WTC11 (cell line): ENCODE measurements around the gene CERS5. TPM values are rescaled to one million over a fixed set of nuclear protein-coding genes. Genes with fewer than 3 reads are reported as not detected.

Experiments used
- ATAC-seq: fragments of 200-7000 bp; cut with Tn5 transposase; 2 replicates; pipeline ENCODE4 v1.10.0; 2021; ENCODE audit warnings: mild to moderate bottlenecking, moderate library complexity
- CTCF ChIA-PET: fragments of 300-600 bp; sonication (Branson Sonifier 250); formaldehyde crosslinking; loops from one replicate; lab custom pipeline; 2021; ENCODE audit warnings: antibody characterized with exemption; lab: Charles Lee
- POLR2A ChIA-PET: fragments of 350-600 bp; sonication (Branson Sonifier 250); formaldehyde crosslinking; loops from one replicate; lab custom pipeline; 2021; ENCODE audit warnings: antibody characterized with exemption; lab: Charles Lee
- DNase-seq: peaks from one replicate; pipeline ENCODE4 v3.0.0; 2021; ENCODE audit warnings: low spot score
- H3K27ac Mint-ChIP-seq: 2 replicates; pipeline ENCODE4 v1.8.0; 2021; ENCODE audit warnings: mixed read lengths
- H3K27me3 Mint-ChIP-seq: 2 replicates; pipeline ENCODE4 v1.8.0; 2021; ENCODE audit warnings: low read depth, mild to moderate bottlenecking, moderate library complexity, mixed read lengths
- H3K36me3 Mint-ChIP-seq: 2 replicates; pipeline ENCODE4 v1.8.0; 2021; ENCODE audit warnings: mixed read lengths
- H3K4me1 Mint-ChIP-seq: 2 replicates; pipeline ENCODE4 v1.8.0; 2022; ENCODE audit warnings: mixed read lengths
- H3K4me3 Mint-ChIP-seq: 2 replicates; pipeline ENCODE4 v1.8.0; 2021; ENCODE audit warnings: mild to moderate bottlenecking, moderate library complexity, mixed read lengths
- H3K9me3 Mint-ChIP-seq: 2 replicates; pipeline ENCODE4 v1.8.0; 2021; ENCODE audit warnings: mixed read lengths
- AR ChIP-seq: fragments of 250-450 bp; sonication (Bioruptor Pico); IDR thresholded peaks from 2 replicates; pipeline ENCODE4 v1.9.0; 2021; ENCODE audit warnings: mild to moderate bottlenecking
- CBFB ChIP-seq: sonication (generic); formaldehyde crosslinking; IDR thresholded peaks from 2 replicates; pipeline ENCODE4 v1.8.1; 2022; ENCODE audit warnings: mild to moderate bottlenecking, low read depth, missing genetic modification reagents
- E2F1 ChIP-seq: sonication (generic); formaldehyde crosslinking; IDR thresholded peaks from 2 replicates; pipeline ENCODE4 v1.8.0; 2022; ENCODE audit warnings: mild to moderate bottlenecking, missing genetic modification reagents
- ETV6 ChIP-seq: sonication (generic); formaldehyde crosslinking; IDR thresholded peaks from 2 replicates; pipeline ENCODE4 v1.8.1; 2022; ENCODE audit warnings: mild to moderate bottlenecking, missing genetic modification reagents
- GRHL2 ChIP-seq: fragments of 250-450 bp; sonication (Bioruptor Pico); IDR thresholded peaks from 2 replicates; pipeline ENCODE4 v1.8.0; 2022; ENCODE audit warnings: mild to moderate bottlenecking, moderate library complexity; ENCODE audit not compliant: insufficient replicate concordance, severe bottlenecking
- MYBL2 ChIP-seq: sonication (generic); formaldehyde crosslinking; IDR thresholded peaks from 2 replicates; pipeline ENCODE4 v1.8.1; 2023; ENCODE audit warnings: mild to moderate bottlenecking, moderate library complexity, missing genetic modification reagents
- SMAD3 ChIP-seq: sonication (generic); formaldehyde crosslinking; IDR thresholded peaks from 2 replicates; pipeline ENCODE4 v1.8.0; 2022; ENCODE audit warnings: missing genetic modification reagents, mild to moderate bottlenecking, borderline replicate concordance
- ZNF138 ChIP-seq: sonication (generic); formaldehyde crosslinking; conservative IDR thresholded peaks from 2 replicates; pipeline ENCODE4 v1.8.1; 2022; ENCODE audit warnings: mild to moderate bottlenecking, moderate library complexity, missing genetic modification reagents
- ZNF232 ChIP-seq: sonication (generic); formaldehyde crosslinking; IDR thresholded peaks from 2 replicates; pipeline ENCODE4 v1.8.0; 2022; ENCODE audit warnings: mild to moderate bottlenecking, missing genetic modification reagents
- ZNF317 ChIP-seq: sonication (generic); formaldehyde crosslinking; IDR thresholded peaks from 2 replicates; pipeline ENCODE4 v1.8.1; 2023; ENCODE audit warnings: low read depth, mild to moderate bottlenecking, moderate library complexity, missing genetic modification reagents, borderline replicate concordance
- total RNA-seq: library from RNA; stranded (reverse); gene quantifications from 3 replicates; pipeline ENCODE4 v1.2.3, GENCODE V29; 2021
- TF ChIP-seq, protein P1 (sequence below): sonication (generic); formaldehyde crosslinking; conservative IDR thresholded peaks from 2 replicates; pipeline ENCODE4 v1.8.1; 2023; ENCODE audit warnings: mild to moderate bottlenecking, low read depth, missing genetic modification reagents, moderate library complexity
- TF ChIP-seq, protein P2 (sequence below): fragments of 250-450 bp; sonication (Bioruptor Pico); IDR thresholded peaks from 2 replicates; pipeline ENCODE4 v1.9.0; 2021; ENCODE audit warnings: moderate library complexity, mild to moderate bottlenecking, inconsistent platforms, borderline replicate concordance
- TF ChIP-seq, protein P3 (sequence below): fragments of 250-450 bp; sonication (Bioruptor Pico); IDR thresholded peaks from 2 replicates; pipeline ENCODE4 v2.1.2; 2022; ENCODE audit warnings: mild to moderate bottlenecking, moderate library complexity
- TF ChIP-seq, protein P4 (sequence below): sonication (generic); formaldehyde crosslinking; IDR thresholded peaks from 2 replicates; pipeline ENCODE4 v1.8.1; 2022; ENCODE audit warnings: low read depth, missing genetic modification reagents, borderline replicate concordance
- TF ChIP-seq, protein P5 (sequence below): sonication (generic); formaldehyde crosslinking; IDR thresholded peaks from 2 replicates; pipeline ENCODE4 v1.8.0; 2023; ENCODE audit warnings: missing genetic modification reagents, mild to moderate bottlenecking, borderline replicate concordance

CERS5 gene
- total RNA-seq, 1 experiment from 2014 or later: 55.8 TPM

GRCh38 chr12:50120521-50120920, 46.6 kb downstream of the CERS5 start (continued):
- TF ChIP-seq, protein P1, sequence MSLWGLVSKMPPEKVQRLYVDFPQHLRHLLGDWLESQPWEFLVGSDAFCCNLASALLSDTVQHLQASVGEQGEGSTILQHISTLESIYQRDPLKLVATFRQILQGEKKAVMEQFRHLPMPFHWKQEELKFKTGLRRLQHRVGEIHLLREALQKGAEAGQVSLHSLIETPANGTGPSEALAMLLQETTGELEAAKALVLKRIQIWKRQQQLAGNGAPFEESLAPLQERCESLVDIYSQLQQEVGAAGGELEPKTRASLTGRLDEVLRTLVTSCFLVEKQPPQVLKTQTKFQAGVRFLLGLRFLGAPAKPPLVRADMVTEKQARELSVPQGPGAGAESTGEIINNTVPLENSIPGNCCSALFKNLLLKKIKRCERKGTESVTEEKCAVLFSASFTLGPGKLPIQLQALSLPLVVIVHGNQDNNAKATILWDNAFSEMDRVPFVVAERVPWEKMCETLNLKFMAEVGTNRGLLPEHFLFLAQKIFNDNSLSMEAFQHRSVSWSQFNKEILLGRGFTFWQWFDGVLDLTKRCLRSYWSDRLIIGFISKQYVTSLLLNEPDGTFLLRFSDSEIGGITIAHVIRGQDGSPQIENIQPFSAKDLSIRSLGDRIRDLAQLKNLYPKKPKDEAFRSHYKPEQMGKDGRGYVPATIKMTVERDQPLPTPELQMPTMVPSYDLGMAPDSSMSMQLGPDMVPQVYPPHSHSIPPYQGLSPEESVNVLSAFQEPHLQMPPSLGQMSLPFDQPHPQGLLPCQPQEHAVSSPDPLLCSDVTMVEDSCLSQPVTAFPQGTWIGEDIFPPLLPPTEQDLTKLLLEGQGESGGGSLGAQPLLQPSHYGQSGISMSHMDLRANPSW (CRISPR knock-in tag): no peak

- Mint-ChIP-seq H3K27me3 (no peaks in the 10 kb centered on the region), H3K36me3 (no peaks in the 10 kb centered on the region), H3K9me3 (no peaks in the 10 kb centered on the region), H3K4me3 (no peak overlapping the region), H3K4me1 (no peaks in the 10 kb centered on the region; the same call in 1 of the 2 replicates), H3K27ac (no peak overlapping the region)
- TF ChIP-seq MYBL2 (CRISPR knock-in tag): no peak
- TF ChIP-seq, protein P2, sequence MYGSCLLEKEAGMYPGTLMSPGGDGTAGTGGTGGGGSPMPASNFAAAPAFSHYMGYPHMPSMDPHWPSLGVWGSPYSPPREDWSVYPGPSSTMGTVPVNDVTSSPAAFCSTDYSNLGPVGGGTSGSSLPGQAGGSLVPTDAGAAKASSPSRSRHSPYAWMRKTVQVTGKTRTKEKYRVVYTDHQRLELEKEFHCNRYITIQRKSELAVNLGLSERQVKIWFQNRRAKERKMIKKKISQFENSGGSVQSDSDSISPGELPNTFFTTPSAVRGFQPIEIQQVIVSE: no peak
- no peak for TF ChIP-seq ZNF232 (CRISPR knock-in tag)
- no peak for TF ChIP-seq CBFB
- TF ChIP-seq SMAD3 (CRISPR knock-in tag): no peak
- TF ChIP-seq, protein P3, sequence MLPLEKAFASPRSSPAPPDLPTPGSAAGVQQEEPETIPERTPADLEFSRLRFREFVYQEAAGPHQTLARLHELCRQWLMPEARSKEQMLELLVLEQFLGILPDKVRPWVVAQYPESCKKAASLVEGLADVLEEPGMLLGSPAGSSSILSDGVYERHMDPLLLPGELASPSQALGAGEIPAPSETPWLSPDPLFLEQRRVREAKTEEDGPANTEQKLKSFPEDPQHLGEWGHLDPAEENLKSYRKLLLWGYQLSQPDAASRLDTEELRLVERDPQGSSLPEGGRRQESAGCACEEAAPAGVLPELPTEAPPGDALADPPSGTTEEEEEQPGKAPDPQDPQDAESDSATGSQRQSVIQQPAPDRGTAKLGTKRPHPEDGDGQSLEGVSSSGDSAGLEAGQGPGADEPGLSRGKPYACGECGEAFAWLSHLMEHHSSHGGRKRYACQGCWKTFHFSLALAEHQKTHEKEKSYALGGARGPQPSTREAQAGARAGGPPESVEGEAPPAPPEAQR (CRISPR knock-in tag): no peak
- no peak for TF ChIP-seq E2F1 (CRISPR knock-in tag)
- no peak for TF ChIP-seq ZNF138
- no peak for TF ChIP-seq ZNF317 (CRISPR knock-in tag)
- no peak for TF ChIP-seq AR (CRISPR knock-in tag)
- TF ChIP-seq, protein P4, sequence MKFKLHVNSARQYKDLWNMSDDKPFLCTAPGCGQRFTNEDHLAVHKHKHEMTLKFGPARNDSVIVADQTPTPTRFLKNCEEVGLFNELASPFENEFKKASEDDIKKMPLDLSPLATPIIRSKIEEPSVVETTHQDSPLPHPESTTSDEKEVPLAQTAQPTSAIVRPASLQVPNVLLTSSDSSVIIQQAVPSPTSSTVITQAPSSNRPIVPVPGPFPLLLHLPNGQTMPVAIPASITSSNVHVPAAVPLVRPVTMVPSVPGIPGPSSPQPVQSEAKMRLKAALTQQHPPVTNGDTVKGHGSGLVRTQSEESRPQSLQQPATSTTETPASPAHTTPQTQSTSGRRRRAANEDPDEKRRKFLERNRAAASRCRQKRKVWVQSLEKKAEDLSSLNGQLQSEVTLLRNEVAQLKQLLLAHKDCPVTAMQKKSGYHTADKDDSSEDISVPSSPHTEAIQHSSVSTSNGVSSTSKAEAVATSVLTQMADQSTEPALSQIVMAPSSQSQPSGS: no peak
- TF ChIP-seq, protein P5, sequence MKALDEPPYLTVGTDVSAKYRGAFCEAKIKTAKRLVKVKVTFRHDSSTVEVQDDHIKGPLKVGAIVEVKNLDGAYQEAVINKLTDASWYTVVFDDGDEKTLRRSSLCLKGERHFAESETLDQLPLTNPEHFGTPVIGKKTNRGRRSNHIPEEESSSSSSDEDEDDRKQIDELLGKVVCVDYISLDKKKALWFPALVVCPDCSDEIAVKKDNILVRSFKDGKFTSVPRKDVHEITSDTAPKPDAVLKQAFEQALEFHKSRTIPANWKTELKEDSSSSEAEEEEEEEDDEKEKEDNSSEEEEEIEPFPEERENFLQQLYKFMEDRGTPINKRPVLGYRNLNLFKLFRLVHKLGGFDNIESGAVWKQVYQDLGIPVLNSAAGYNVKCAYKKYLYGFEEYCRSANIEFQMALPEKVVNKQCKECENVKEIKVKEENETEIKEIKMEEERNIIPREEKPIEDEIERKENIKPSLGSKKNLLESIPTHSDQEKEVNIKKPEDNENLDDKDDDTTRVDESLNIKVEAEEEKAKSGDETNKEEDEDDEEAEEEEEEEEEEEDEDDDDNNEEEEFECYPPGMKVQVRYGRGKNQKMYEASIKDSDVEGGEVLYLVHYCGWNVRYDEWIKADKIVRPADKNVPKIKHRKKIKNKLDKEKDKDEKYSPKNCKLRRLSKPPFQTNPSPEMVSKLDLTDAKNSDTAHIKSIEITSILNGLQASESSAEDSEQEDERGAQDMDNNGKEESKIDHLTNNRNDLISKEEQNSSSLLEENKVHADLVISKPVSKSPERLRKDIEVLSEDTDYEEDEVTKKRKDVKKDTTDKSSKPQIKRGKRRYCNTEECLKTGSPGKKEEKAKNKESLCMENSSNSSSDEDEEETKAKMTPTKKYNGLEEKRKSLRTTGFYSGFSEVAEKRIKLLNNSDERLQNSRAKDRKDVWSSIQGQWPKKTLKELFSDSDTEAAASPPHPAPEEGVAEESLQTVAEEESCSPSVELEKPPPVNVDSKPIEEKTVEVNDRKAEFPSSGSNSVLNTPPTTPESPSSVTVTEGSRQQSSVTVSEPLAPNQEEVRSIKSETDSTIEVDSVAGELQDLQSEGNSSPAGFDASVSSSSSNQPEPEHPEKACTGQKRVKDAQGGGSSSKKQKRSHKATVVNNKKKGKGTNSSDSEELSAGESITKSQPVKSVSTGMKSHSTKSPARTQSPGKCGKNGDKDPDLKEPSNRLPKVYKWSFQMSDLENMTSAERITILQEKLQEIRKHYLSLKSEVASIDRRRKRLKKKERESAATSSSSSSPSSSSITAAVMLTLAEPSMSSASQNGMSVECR (CRISPR knock-in tag): no peak
- no peak for TF ChIP-seq GRHL2 (CRISPR knock-in tag)
- no peak for TF ChIP-seq ETV6
- ATAC-seq: no peak
- ChIA-PET POLR2A (no interaction called here), CTCF (no interaction called here)
- no peak for DNase-seq
Measured at GRCh38 chr12:50119387-50119786, 47.8 kb downstream of the CERS5 start.
